ENCODE data around the gene UTP25.
A peak's percentile ranks its signal among the peaks of the same experiment; 100 is the strongest.

The UTP25 gene

GRCh38 chr1:209825591-209826434 lies 2.0 kb upstream of the UTP25 start:
- H3K23ac ChIP-seq (ENCODE audit: low read length in 2 of 2): no peak overlapping the region
- no peak overlapping the region for H3K4me3 ChIP-seq (ENCODE audit: insufficient read depth in 1 of 2, low read depth in 1 of 2, low read length in 2 of 2)
- no peak overlapping the region for H4K8ac ChIP-seq (ENCODE audit: low read length)
- no peak overlapping the region for H3K4ac ChIP-seq (ENCODE audit: low read depth in 1 of 2, low read length in 2 of 2)
- H3K18ac ChIP-seq (ENCODE audit: low read depth in 1 of 2, low read length in 2 of 2): no peak overlapping the region
- H2BK15ac ChIP-seq (ENCODE audit: low read depth, poor library complexity, severe bottlenecking): peak overlapping the region; percentile 9
- peaks cover 6% of the 10 kb centered on the region for H3K4me1 ChIP-seq (ENCODE audit: control insufficient read depth, insufficient read depth, low read depth, low read length)
- no peak overlapping the region for H3K27ac ChIP-seq (ENCODE audit: low read length, poor library complexity, severe bottlenecking)
- 81% methylated on average over 9 of the region's 11 CpGs for WGBS
- H4K91ac ChIP-seq (ENCODE audit: low read length): no peak overlapping the region
- peaks cover 4% of the 10 kb centered on the region for H3K79me1 ChIP-seq (replicated peaks; ENCODE audit: low read length, poor library complexity, severe bottlenecking)
- H3K9me3 ChIP-seq (ENCODE audit: control insufficient read depth, low read length): no peaks in the 10 kb centered on the region
- H3K27me3 ChIP-seq (ENCODE audit: control insufficient read depth in 1 of 2, insufficient read depth in 1 of 2, low read length in 2 of 2): no peaks in the 10 kb centered on the region
- no peak overlapping the region for H2BK120ac ChIP-seq (ENCODE audit: low read depth, low read length)
- H2AK5ac ChIP-seq (ENCODE audit: low read length, severe bottlenecking): no peak overlapping the region
- no peak overlapping the region for H3K4me2 ChIP-seq (ENCODE audit: low read length, poor library complexity, severe bottlenecking)
- H3K36me3 ChIP-seq (ENCODE audit: control insufficient read depth in 1 of 2, insufficient read depth in 2 of 2, low read depth in 1 of 2, low read length in 2 of 2): peaks cover 0 to 10% of the 10 kb centered on the region in 2 experiments
- DNase-seq: no peak
- no peak overlapping the region for H3K9ac ChIP-seq (ENCODE audit: low read length)
- no peak overlapping the region for H2BK12ac ChIP-seq (ENCODE audit: low read length in 2 of 2)
- no peak overlapping the region for H2BK5ac ChIP-seq (ENCODE audit: low read depth, low read length, poor library complexity, severe bottlenecking)
- H3K14ac ChIP-seq (ENCODE audit: low read length in 2 of 2): no peak overlapping the region
- H2AFZ ChIP-seq (ENCODE audit: low read depth, low read length): no peak overlapping the region

GRCh38 chr1:209829716-209830115 lies 1.9 kb downstream of the UTP25 start:
- no peak overlapping the region for H2BK15ac ChIP-seq (ENCODE audit: low read depth, poor library complexity, severe bottlenecking)
- H3K9ac ChIP-seq (ENCODE audit: low read length): peak overlapping the region; percentile 70
- H3K4me3 ChIP-seq (ENCODE audit: insufficient read depth in 1 of 2, low read depth in 1 of 2, low read length in 2 of 2): peak overlapping the region in 1 of 2 experiments; percentile 99
- H3K4me1 ChIP-seq (ENCODE audit: control insufficient read depth, insufficient read depth, low read depth, low read length): peaks cover 4% of the 10 kb centered on the region
- H3K18ac ChIP-seq (ENCODE audit: low read depth in 1 of 2, low read length in 2 of 2): no peak overlapping the region
- H4K8ac ChIP-seq (ENCODE audit: low read length): no peak overlapping the region
- H3K14ac ChIP-seq (ENCODE audit: low read length in 2 of 2): no peak overlapping the region
- no peaks in the 10 kb centered on the region for H3K27me3 ChIP-seq (ENCODE audit: control insufficient read depth in 1 of 2, insufficient read depth in 1 of 2, low read length in 2 of 2)
- no peak overlapping the region for H2AFZ ChIP-seq (ENCODE audit: low read depth, low read length)
- no peak overlapping the region for H2AK5ac ChIP-seq (ENCODE audit: low read length, severe bottlenecking)
- H2BK5ac ChIP-seq (ENCODE audit: low read depth, low read length, poor library complexity, severe bottlenecking): no peak overlapping the region
- H3K36me3 ChIP-seq (ENCODE audit: control insufficient read depth in 1 of 2, insufficient read depth in 2 of 2, low read depth in 1 of 2, low read length in 2 of 2): peaks cover 6 to 47% of the 10 kb centered on the region in 2 experiments
- no peak for DNase-seq
- no peak overlapping the region for H3K23ac ChIP-seq (ENCODE audit: low read length in 2 of 2)
- no peak overlapping the region for H2BK12ac ChIP-seq (ENCODE audit: low read length in 2 of 2)
- no peak overlapping the region for H3K4me2 ChIP-seq (ENCODE audit: low read length, poor library complexity, severe bottlenecking)
- no peaks in the 10 kb centered on the region for H3K9me3 ChIP-seq (ENCODE audit: control insufficient read depth, low read length)
- no peak overlapping the region for H3K4ac ChIP-seq (ENCODE audit: low read depth in 1 of 2, low read length in 2 of 2)
- H3K79me1 ChIP-seq (replicated peaks; ENCODE audit: low read length, poor library complexity, severe bottlenecking): peaks cover 15% of the 10 kb centered on the region
- no peak overlapping the region for H4K91ac ChIP-seq (ENCODE audit: low read length)
- WGBS: 100% methylated on average over 2 of the region's 2 CpGs
- H3K27ac ChIP-seq (ENCODE audit: low read length, poor library complexity, severe bottlenecking): no peak overlapping the region
- no peak overlapping the region for H2BK120ac ChIP-seq (ENCODE audit: low read depth, low read length)

GRCh38 chr1:209830722-209831121 lies 3.0 kb downstream of the UTP25 start:
- Histone ChIP-seq H3K79me1 (replicated peaks; ENCODE audit: low read length, poor library complexity, severe bottlenecking) (peaks cover 17% of the 10 kb centered on the region), H3K27me3 (ENCODE audit: control insufficient read depth in 1 of 2, insufficient read depth in 1 of 2, low read length in 2 of 2) (no peaks in the 10 kb centered on the region), H2BK5ac (ENCODE audit: low read depth, low read length, poor library complexity, severe bottlenecking) (no peak overlapping the region), H3K4me1 (ENCODE audit: control insufficient read depth, insufficient read depth, low read depth, low read length) (peaks cover 4% of the 10 kb centered on the region), H2BK12ac (ENCODE audit: low read length in 2 of 2) (no peak overlapping the region), H4K8ac (ENCODE audit: low read length) (no peak overlapping the region), H3K9ac (ENCODE audit: low read length) (peak overlapping the region; percentile 70), H3K23ac (ENCODE audit: low read length in 2 of 2) (no peak overlapping the region), H3K4me2 (ENCODE audit: low read length, poor library complexity, severe bottlenecking) (no peak overlapping the region), H4K91ac (ENCODE audit: low read length) (no peak overlapping the region), H2AK5ac (ENCODE audit: low read length, severe bottlenecking) (no peak overlapping the region), H3K27ac (ENCODE audit: low read length, poor library complexity, severe bottlenecking) (no peak overlapping the region), H3K14ac (ENCODE audit: low read length in 2 of 2) (no peak overlapping the region), H2BK120ac (ENCODE audit: low read depth, low read length) (no peak overlapping the region), H3K36me3 (ENCODE audit: control insufficient read depth in 1 of 2, insufficient read depth in 2 of 2, low read depth in 1 of 2, low read length in 2 of 2) (peaks cover 9 to 57% of the 10 kb centered on the region in 2 experiments), H3K18ac (ENCODE audit: low read depth in 1 of 2, low read length in 2 of 2) (no peak overlapping the region), H3K4me3 (ENCODE audit: insufficient read depth in 1 of 2, low read depth in 1 of 2, low read length in 2 of 2) (peak overlapping the region in 1 of 2 experiments; percentile 42), H3K9me3 (ENCODE audit: control insufficient read depth, low read length) (no peaks in the 10 kb centered on the region), H2BK15ac (ENCODE audit: low read depth, poor library complexity, severe bottlenecking) (no peak overlapping the region), H3K4ac (ENCODE audit: low read depth in 1 of 2, low read length in 2 of 2) (no peak overlapping the region), H2AFZ (ENCODE audit: low read depth, low read length) (no peak overlapping the region)
- DNase-seq: no peak
- 95% methylated on average over 3 of the region's 3 CpGs for WGBS

- H4K8ac ChIP-seq (ENCODE audit: low read length): no peak overlapping the region
- WGBS: no CpG with 5 or more reads among the region's 1 CpG
- no peak overlapping the region for H3K27ac ChIP-seq (ENCODE audit: low read length, poor library complexity, severe bottlenecking)
- no peak overlapping the region for H4K91ac ChIP-seq (ENCODE audit: low read length)
- H2BK12ac ChIP-seq (ENCODE audit: low read length in 2 of 2): no peak overlapping the region
- H2BK5ac ChIP-seq (ENCODE audit: low read depth, low read length, poor library complexity, severe bottlenecking): no peak overlapping the region
- no peak overlapping the region for H3K23ac ChIP-seq (ENCODE audit: low read length in 2 of 2)
- H3K14ac ChIP-seq (ENCODE audit: low read length in 2 of 2): no peak overlapping the region
- no peak overlapping the region for H2AFZ ChIP-seq (ENCODE audit: low read depth, low read length)
- peaks cover 4% of the 10 kb centered on the region for H3K4me1 ChIP-seq (ENCODE audit: control insufficient read depth, insufficient read depth, low read depth, low read length)
- H2BK120ac ChIP-seq (ENCODE audit: low read depth, low read length): no peak overlapping the region
- H3K36me3 ChIP-seq (ENCODE audit: control insufficient read depth in 1 of 2, insufficient read depth in 2 of 2, low read depth in 1 of 2, low read length in 2 of 2): peaks cover 9 to 64% of the 10 kb centered on the region in 2 experiments
- H2AK5ac ChIP-seq (ENCODE audit: low read length, severe bottlenecking): no peak overlapping the region
- H3K79me1 ChIP-seq (replicated peaks; ENCODE audit: low read length, poor library complexity, severe bottlenecking): peaks cover 19% of the 10 kb centered on the region
- H3K27me3 ChIP-seq (ENCODE audit: control insufficient read depth in 1 of 2, insufficient read depth in 1 of 2, low read length in 2 of 2): no peaks in the 10 kb centered on the region
- H3K4ac ChIP-seq (ENCODE audit: low read depth in 1 of 2, low read length in 2 of 2): no peak overlapping the region
- no peaks in the 10 kb centered on the region for H3K9me3 ChIP-seq (ENCODE audit: control insufficient read depth, low read length)
- H3K9ac ChIP-seq (ENCODE audit: low read length): peak overlapping the region; percentile 70
- H3K4me3 ChIP-seq (ENCODE audit: insufficient read depth in 1 of 2, low read depth in 1 of 2, low read length in 2 of 2): peak overlapping the region in 1 of 2 experiments; percentile 42
- no peak overlapping the region for H2BK15ac ChIP-seq (ENCODE audit: low read depth, poor library complexity, severe bottlenecking)
- DNase-seq: no peak
- no peak overlapping the region for H3K18ac ChIP-seq (ENCODE audit: low read depth in 1 of 2, low read length in 2 of 2)
- no peak overlapping the region for H3K4me2 ChIP-seq (ENCODE audit: low read length, poor library complexity, severe bottlenecking)
Observed at GRCh38 chr1:209831615-209832014, 3.8 kb downstream of the UTP25 start.
